Measurements from ENCODE around the gene TTL. TPM values are rescaled to one million over a fixed set of nuclear protein-coding genes. Genes with fewer than 3 reads are reported as not detected.

The TTL gene
- 43.1 and 46.1 TPM in 2 replicates for total RNA-seq

GRCh38 chr2:112481528-112482233, at the start of gene TTL:
Gene TTL (plus strand): TSS chr2:112482156. CDS start chr2:112482345, 189 bp downstream.

GRCh38 chr2:112433480-112433879, 48.5 kb upstream of the TTL start, which contains the start of gene RGPD8:
Gene RGPD8 (minus strand): TSS chr2:112433645. CDS start chr2:112433453, 192 bp downstream.

GRCh38 chr2:112542123-112542983, 60.4 kb downstream of the TTL start, which contains the start of gene POLR1B:
Gene POLR1B (plus strand): TSS chr2:112542465. CDS start chr2:112542495, 30 bp downstream.

GRCh38 chr2:112584134-112584890, 102.4 kb downstream of the TTL start, which contains the start of gene CHCHD5:
Gene CHCHD5 (plus strand): TSS chr2:112584609. CDS start chr2:112584648, 39 bp downstream.

Other genes starting within 250 kb of the TTL start
- gene ZC3H8, start 227.1 kb upstream of the TTL start, total RNA-seq = 3.9 and 8.6 TPM in 2 replicates
- gene ZC3H6, start 206.6 kb upstream of the TTL start, total RNA-seq = 1.4 and 2.9 TPM in 2 replicates
- gene RGPD8, start 48.5 kb upstream of the TTL start, total RNA-seq = 10.2 and 21.5 TPM in 2 replicates
- 20.6 and 22.1 TPM in 2 replicates for gene POLR1B, start 60.3 kb downstream of the TTL start, total RNA-seq
- gene CHCHD5, start 102.5 kb downstream of the TTL start, total RNA-seq = 6.8 and 7.1 TPM in 2 replicates
- 69.8 and 85.7 TPM in 2 replicates for gene SLC20A1, start 163.8 kb downstream of the TTL start, total RNA-seq
- not detected in 2 replicates for gene NT5DC4, start 238.9 kb downstream of the TTL start, total RNA-seq

Measured in endothelial cell of coronary artery (primary cell).